HG03135 (cell line): ENCODE data around the gene LHPP.

Source experiments
- ATAC-seq: cut with Tn5 transposase; IDR thresholded peaks from one replicate; pipeline ENCODE4 v1.9.1; 2021; ENCODE audit warnings: mild to moderate bottlenecking, moderate library complexity; ENCODE audit not compliant: unreplicated experiment

Gene LHPP

GRCh38 chr10:124446830-124447750 is 14.5 kb upstream of the LHPP start:
- no peak for ATAC-seq

- no peak for ATAC-seq
Observed at GRCh38 chr10:124447751-124448466, 13.7 kb upstream of the LHPP start.

GRCh38 chr10:124448696-124449169 is 12.9 kb upstream of the LHPP start:
- ATAC-seq: no peak

- ATAC-seq: no peak
Observed at GRCh38 chr10:124449170-124450011, 12.2 kb upstream of the LHPP start.

GRCh38 chr10:124450012-124450782 is 11.4 kb upstream of the LHPP start, which contains the start of gene NKX1-2:
TSS of gene NKX1-2 (minus strand) at chr10:124450035. CDS start at chr10:124449943, 92 bp downstream.
- no peak for ATAC-seq

GRCh38 chr10:124450783-124451057 is 10.9 kb upstream of the LHPP start:
- ATAC-seq: no peak

GRCh38 chr10:124451276-124451675 is 10.3 kb upstream of the LHPP start:
- ATAC-seq: no peak

GRCh38 chr10:124453960-124454610 is 7.5 kb upstream of the LHPP start:
- ATAC-seq: no peak

- ATAC-seq: no peak
Observed at GRCh38 chr10:124455441-124455840, 6.2 kb upstream of the LHPP start.

- no peak for ATAC-seq
Observed at GRCh38 chr10:124458473-124458872, 3.1 kb upstream of the LHPP start.

GRCh38 chr10:124458889-124459288 is 2.7 kb upstream of the LHPP start:
- ATAC-seq: no peak

- ATAC-seq: no peak
Observed at GRCh38 chr10:124459395-124459794, 2.2 kb upstream of the LHPP start.

- ATAC-seq: no peak
Observed at GRCh38 chr10:124460144-124460543, 1.5 kb upstream of the LHPP start.

- ATAC-seq: no peak
Observed at GRCh38 chr10:124462348-124462695, 699 bp downstream of the LHPP start.

- no peak for ATAC-seq
Observed at GRCh38 chr10:124464028-124464965, 2.7 kb downstream of the LHPP start.

- no peak for ATAC-seq
Observed at GRCh38 chr10:124465003-124465776, 3.6 kb downstream of the LHPP start.

- ATAC-seq: no peak
Observed at GRCh38 chr10:124465777-124466488, 4.3 kb downstream of the LHPP start.
